Effector CD8-positive, alpha-beta T cell (primary cell): ENCODE results near the gene CKB.

Source experiments
- DNase-seq: peaks from one replicate; lab custom pipeline; 2025; lab: John Stamatoyannopoulos, UW
- total RNA-seq, 4 experiments: gene quantifications; one replicate each; lab custom pipeline; 2026; lab: John Stamatoyannopoulos, UW

CKB gene
- total RNA-seq: 0.58 to 10.7 (median 3.0) reads per million in 4 experiments

DNA sequence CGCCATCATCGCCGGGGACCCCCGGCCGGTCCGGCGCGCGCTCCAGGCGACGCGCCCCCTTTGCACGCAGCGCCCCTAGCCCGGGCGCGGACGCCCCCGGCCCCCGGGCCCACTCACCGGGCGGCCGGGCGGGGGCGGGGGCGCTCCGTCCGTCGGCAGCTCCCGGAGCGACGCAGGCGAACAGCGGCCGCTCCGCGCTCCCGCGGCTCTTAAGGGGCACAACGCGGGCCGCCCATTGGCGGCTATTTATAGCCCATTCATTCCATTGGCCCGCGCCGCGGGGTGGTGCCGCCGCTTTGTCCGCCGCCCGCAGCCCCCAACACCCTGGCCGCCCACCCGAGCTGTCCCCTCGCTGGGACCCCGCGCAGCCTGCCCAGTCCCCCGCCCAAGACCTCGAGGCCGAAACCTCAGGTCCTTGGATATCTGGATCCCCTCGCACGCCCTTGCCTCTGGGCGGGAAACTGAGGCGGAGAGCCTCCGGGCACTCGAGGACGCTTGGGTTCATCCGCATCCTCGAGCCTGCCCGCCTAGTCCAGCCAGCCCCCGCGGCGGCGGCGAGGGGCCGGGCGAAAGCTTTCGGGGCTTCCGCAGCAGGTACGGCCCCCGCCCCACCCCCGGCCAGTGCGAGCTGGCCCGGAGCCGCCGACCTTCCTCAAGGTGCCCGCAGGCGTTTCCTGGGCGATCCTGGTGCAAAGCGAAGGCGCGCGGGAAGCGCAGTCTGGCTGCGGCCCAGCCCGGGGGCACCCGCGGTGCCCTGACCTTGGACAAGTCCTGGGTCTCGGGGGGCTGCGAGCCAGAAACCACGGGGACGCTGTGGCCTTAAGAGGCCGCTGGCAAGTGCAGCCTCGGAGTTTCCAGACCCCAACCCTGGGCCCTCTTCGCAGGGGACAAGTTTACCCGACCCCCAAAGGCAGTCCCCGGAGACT lies at the start of gene CKB:
Gene CKB, minus strand, starts transcription at position 182 of the 926 bp plus-strand sequence. CDS start 337 bp downstream, outside the sequence.
- DNase-seq: no peak

DNA sequence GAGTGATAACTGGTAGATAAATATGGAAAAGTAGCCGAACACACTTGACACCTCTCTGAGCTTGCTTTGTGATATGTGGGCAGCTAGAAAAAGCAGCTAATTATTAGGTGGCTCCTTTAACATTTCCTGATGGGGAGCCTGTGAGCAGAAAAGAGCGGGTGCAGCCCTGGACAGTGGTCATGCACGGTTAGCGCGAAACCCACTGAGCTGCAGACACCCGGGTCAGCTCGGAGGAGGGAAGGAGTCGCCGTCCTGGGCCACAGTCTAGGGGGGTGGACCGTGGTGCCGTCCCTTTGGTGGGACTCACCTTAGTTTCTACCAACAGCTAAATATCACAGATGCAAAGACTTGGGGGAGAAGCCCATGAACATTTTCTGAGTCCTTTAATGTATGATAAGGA lies 46.8 kb upstream of the CKB start:
- DNase-seq: no peak

DNA sequence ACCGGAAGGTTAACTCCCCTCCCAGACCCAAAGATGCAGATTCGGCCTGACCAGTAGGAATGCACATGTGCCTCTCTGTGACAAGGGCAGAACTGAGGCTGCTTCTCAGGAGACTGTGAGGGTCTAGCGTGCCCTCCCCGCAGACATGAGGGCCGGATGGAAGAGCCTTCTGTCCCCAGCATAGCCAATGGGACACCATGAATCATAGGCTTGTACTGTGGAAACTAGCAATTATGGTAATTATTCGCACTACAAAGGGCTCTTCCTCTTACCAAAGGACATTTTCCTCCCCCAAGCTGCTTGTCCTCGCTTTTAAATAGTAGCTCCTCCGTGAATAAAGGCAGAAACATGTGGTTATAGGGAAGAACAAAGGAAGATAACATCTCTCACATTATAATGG lies 46.3 kb upstream of the CKB start:
- no peak for DNase-seq

- no peak for DNase-seq
Observed at GRCh38 chr14:103563844-103564505, 41.3 kb upstream of the CKB start.

DNA sequence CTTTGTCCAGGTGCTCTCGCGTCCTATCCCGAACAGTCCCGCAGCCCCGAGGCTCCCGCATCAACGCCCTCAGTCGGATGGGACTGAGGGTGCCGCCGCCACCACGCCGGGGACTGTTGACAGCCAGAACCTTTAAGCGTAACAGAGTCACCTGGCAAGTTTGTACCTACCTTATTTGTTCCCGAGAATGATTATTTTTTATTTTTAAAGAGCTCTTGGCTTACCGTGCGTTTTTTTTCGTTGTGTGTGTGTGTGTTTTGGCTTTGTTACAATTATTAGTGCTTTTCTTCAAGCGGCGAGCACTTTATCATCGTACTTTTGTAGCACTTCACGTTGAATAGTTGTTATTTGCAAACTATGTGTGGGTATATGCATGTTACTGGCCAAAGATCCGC lies 40.6 kb upstream of the CKB start:
- peak; percentile 33 for DNase-seq

DNA sequence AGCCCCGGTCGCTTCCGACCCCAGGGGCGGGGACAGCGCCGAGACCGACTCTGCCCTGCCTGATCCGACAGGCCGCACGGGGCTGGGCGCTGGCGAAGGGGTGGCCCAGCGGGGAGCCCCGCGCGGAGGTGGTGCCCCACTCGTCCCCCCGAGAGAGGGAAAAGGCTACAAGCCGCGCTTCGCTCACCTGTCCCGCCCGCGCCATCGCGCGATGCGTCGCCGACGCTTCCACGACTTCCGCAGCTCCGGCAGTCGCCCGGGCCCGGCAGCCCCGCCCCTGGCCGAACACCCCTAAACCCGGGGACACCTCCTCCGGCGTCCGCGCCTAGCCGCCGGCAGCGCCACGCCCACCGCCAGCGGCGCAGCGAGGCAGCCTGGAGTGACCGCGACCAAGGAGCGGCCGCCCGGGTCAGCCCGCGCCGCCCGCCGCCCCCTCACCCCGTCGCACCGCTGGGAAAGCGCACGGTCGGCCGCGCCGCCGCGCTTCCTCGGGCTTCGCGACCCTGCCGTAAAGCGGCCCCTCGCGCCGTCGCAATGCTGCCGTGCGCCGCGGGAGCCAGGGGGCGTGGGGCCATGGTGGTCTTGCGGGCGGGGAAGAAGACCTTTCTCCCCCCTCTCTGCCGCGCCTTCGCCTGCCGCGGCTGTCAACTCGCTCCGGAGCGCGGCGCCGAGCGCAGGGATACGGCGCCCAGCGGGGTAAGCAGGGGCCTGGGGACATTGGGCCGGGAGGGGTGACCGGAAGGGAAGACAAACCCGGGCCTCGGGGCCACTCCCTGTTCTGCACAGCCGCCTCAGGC lies 40.0 kb upstream of the CKB start, which contains the start of the genes BAG5 and COA8:
Gene BAG5, minus strand, starts transcription at position 229 of the 797 bp plus-strand sequence. CDS start 1,493 bp downstream, outside the sequence.
Gene COA8, plus strand, starts transcription at position 532 of the 797 bp plus-strand sequence. Its CDS starts 42 bp downstream, at position 574.
- peak; percentile 74 for DNase-seq

GRCh38 chr14:103562179-103562428 lies 39.5 kb upstream of the CKB start:
- no peak for DNase-seq

DNA sequence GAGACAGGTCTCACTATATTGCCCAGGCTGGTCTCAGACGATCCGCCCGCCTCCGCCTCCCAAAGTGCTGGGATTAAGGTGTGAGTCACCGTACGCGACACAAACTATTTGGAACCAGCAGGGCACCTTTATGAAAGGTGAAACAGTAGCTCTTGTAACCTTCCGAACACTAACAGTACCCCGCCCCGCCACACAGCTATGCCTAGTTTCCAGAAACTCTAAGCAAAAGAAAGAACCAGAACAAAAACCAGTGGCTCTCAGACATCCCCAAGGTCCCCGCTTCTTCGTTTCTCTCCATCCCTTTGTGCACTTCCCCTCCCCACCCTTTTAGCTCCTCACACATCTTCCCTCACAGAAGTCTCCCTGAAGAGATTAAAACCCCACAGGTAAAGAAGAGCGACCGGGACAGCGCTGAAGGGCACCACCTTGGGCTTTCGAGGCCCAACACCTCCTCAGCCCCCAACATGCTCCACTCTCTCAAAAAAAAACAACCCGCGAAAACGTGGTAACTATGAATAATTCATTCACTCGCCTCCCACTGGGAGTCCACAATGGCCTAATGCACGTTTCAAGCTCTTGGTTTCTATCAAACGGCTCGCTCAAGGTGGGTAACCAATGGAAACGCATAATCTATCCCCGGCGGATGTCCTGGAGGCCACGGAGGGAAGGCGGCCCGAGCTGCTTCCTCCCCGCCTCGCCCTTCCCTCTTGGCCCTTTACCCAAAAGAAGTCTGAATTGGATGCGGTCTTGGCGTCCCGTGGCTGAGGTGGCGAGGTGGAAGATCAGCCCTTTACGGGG lies 39.0 kb upstream of the CKB start:
- DNase-seq: no peak

DNA sequence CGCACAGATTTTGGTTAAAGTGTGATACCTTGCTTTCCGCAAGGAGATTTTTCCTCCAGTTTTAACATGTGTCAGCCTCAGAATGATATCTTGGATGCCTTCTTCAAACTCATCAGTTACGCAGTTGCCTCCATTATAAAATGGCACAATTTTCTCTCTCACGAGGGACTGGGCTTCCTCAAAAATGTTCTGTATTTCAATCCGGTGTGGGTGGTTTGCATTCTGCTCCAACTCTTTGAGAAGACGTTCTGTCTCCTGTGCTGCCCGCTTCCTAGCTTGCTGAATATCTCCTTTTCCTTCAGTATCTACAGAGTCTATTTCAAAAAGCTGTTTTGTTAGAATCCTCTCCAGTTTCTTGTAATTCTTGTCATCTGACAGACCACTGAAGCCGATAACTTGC lies 38.1 kb upstream of the CKB start:
- DNase-seq: no peak

- DNase-seq: no peak
Observed at GRCh38 chr14:103559766-103560165, 37.1 kb upstream of the CKB start.

GRCh38 chr14:103558071-103558882 lies 35.6 kb upstream of the CKB start:
- no peak for DNase-seq

GRCh38 chr14:103556946-103557758 lies 34.5 kb upstream of the CKB start:
- DNase-seq: no peak

GRCh38 chr14:103555559-103556337 lies 33.1 kb upstream of the CKB start:
- DNase-seq: no peak

DNA sequence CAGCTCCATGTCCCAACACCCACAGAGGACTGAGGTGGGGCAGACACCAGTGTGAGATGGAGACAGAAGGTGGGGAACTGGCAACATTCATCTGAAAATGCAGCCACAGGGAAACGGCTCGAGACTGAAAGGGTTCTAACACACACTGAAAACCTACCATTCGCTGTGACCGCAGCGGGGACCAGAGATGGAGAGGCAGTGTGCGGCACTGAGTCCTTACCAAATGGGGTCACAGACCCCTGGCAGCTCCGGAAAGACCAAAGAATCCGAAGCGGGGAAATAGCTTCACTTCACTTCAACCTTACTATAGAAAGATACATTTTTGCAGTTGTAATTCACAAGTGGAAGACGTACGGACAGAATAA lies 30.2 kb upstream of the CKB start:
- DNase-seq: no peak

DNA sequence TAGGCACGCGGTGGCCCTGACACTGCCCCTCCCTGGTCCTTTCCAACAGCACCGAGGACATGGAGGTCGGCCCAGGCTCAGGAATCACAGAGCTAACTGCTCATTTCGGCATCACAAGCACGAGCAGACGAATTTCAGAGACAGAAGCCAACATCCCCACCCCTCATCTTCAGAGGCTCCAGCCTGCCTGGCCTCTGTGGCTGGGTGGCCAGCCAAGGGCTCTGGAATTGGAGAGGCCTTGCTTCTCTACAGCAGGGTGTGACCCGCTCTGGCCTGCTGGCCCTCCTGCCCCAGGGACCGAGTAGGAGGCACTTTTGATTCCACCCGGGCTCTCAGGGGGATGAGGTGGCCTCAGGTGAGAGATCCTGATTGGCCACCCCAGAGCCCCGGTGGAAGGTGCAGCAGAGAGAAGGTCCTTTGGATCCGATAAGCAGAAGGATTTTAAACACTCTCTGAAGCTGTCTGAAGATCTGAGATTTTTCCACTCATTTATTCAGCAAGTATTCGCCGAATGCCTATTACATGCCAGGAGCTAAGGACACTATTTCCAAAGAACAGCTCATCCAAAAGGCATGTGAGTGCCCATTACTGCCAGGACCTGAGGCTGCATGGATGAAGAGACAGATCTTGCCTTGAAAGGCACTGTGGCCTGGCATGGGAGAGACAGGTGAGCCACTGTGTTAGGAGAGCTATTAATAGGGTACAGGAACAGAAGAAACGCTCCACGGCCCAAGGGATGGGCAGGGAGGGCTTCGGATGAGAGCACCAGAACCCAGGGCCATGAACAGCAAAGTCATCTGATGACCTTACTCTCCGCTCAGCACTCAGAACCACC lies 29.6 kb upstream of the CKB start:
- DNase-seq: no peak

DNA sequence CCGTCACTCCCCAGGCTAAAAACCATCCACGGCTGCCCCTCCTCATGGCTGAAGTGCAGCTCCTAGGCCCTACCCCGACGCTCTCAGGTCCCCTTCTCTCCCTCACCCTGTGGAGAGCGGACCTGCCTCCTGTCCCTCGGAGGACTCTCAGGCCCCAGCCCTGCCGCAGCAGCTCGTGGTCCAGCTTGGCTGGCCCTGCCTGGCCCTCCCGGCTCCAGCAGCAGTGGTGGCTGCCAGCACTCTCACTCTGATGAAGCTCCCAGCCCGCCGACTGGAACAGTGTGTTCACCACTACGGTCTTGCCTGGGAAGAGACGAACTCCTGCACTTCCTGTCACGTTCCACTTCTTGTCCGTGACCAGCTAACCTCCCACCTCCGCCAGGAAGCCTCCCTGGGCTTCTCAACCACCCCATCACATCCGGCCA lies 28.7 kb upstream of the CKB start:
- DNase-seq: no peak

DNA sequence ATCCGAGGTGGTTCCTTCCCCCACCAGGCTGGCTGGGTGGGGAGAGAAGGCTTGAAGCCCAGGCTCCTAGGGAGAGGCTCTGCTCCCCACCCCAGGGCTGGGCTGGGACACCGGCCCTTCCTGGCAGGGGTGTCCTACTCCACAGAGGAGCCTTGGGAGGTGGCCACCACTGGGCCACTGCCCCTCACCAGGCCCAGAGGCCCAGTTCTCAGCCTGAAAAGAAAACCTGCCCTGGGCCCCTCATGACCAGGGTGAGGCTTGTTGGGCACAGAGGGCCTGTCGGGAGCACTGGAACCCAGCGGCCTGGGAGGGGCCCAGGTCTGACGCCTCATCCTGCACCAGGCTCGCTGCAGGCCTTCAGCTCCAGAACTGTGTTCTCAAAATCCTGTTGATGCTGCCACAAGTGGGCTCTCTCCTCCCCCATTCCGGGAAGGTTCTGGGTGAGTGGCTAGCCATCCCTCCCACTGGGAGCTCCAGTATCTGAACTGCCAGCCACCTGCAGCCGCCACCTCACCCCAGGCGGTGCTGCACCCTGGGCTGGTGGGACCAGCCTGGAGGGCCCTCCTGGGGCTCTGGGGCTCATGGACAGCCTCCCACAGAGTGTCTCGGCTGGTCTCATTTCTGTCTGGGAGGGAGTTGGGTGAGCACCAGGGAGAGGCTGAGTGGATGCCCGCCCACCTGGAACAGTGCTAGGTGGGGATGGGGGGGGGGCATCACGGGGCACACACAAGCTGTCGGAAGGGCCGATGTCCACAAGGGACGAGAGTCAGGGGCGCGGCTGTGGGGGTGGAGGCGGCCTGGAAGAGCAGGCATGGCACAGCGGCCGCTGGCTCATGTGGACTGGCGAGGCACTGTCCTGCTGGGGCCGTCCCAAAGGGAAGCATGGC lies 28.1 kb upstream of the CKB start:
- no peak for DNase-seq
